Measurements from ENCODE around the gene CUL7. TPM values are rescaled to one million over a fixed set of nuclear protein-coding genes. Genes with fewer than 3 reads are reported as not detected.
"Not testable (repeated sequence)": the region's sequence is repeated elsewhere in the genome, so short reads cannot be mapped to it uniquely, and the experiment has no call there.

Gene CUL7
- total RNA-seq, 1 experiment from 2014 or later: 22.8 TPM

DNA sequence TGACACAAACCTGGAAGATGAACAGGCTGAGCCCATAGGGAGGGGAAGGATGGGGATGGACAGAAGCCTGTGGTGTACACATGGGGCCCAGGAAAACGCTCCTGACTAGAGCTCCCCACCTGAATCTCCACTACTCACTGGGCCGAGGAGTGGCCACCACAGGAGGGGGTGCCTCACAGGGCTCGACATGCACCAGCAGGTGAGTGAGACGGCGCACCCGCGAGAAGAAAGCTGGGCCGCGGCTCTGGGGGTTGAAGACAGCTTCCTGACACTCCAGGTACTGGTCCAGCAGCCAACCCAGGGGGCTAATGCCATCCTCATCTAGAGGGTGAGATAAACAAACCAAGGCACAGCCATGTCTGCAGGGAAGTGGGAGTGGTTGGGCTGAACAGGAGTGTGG, 10.3 kb downstream of the CUL7 start:
- Histone ChIP-seq H3K9me3 (ENCODE audit: insufficient read depth, low read depth) (no peaks in the 10 kb centered on the region), H3K9me2 (ENCODE audit: insufficient read depth) (no peaks in the 10 kb centered on the region), H3F3A (ENCODE audit: insufficient read depth, low read depth) (no peaks in the 10 kb centered on the region; the same call in 1 of the 2 replicates), H3K36me3 (ENCODE audit: low read depth) (no peaks in the 10 kb centered on the region), H4K20me1 (ENCODE audit: insufficient read depth) (no peaks in the 10 kb centered on the region), H3K27ac (no peak overlapping the region), H2AFZ (no peak overlapping the region), H3K4me1 (replicated peaks; ENCODE audit: insufficient read depth) (no peaks in the 10 kb centered on the region), H3K4me2 (no peak overlapping the region), H3K27me3 (ENCODE audit: insufficient read depth, low read depth) (no peaks in the 10 kb centered on the region), H3K79me2 (ENCODE audit: low read depth) (no peaks in the 10 kb centered on the region), H3K4me3 (no peak overlapping the region)
- no peak for DNase-seq
- no TSS peak for BruUV-seq (replicated peaks)
- TF ChIP-seq, protein P1, sequence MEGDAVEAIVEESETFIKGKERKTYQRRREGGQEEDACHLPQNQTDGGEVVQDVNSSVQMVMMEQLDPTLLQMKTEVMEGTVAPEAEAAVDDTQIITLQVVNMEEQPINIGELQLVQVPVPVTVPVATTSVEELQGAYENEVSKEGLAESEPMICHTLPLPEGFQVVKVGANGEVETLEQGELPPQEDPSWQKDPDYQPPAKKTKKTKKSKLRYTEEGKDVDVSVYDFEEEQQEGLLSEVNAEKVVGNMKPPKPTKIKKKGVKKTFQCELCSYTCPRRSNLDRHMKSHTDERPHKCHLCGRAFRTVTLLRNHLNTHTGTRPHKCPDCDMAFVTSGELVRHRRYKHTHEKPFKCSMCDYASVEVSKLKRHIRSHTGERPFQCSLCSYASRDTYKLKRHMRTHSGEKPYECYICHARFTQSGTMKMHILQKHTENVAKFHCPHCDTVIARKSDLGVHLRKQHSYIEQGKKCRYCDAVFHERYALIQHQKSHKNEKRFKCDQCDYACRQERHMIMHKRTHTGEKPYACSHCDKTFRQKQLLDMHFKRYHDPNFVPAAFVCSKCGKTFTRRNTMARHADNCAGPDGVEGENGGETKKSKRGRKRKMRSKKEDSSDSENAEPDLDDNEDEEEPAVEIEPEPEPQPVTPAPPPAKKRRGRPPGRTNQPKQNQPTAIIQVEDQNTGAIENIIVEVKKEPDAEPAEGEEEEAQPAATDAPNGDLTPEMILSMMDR (conservative IDR thresholded peaks at IDR 0.05): no peak
- TF ChIP-seq EZH2 (IDR thresholded peaks at IDR 0.05; ENCODE audit: low read depth): no peak
- ChIA-PET POLR2A (ENCODE audit: unreplicated experiment) (no interaction called here), CTCF (no interaction called here)
- intact Hi-C loops (cut with micrococcal nuclease; ENCODE audit: unreplicated experiment): no loop called here

DNA sequence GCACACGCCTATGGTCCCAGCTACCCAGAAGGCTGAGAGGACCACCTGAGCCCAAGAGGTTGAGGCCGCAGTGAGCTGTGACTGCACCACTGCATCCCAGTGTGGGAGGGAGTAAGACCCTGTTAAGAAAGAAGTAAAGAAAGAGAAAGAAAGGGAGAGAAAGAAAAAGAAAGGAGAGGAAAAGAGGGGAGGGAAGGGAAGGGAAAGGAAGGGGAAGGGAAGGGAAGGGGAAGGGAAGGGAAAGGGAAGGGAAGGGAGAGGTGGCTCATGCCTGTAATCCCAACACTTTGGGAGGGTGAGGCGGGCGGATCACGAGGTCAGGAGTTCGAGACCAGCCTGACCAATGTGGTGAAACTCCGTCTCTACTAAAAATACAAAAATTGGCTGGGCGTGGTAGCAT, 12.2 kb downstream of the CUL7 start:
- H3K4me3 ChIP-seq; DNase-seq; BruUV-seq (replicated peaks); CTCF ChIA-PET; H3K36me3 ChIP-seq (ENCODE audit: low read depth); H3K4me2 ChIP-seq; H3K9me2 ChIP-seq (ENCODE audit: insufficient read depth); H3K79me2 ChIP-seq (ENCODE audit: low read depth); POLR2A ChIA-PET (ENCODE audit: unreplicated experiment); H3K4me1 ChIP-seq (replicated peaks; ENCODE audit: insufficient read depth); H3K9me3 ChIP-seq (ENCODE audit: insufficient read depth, low read depth); H2AFZ ChIP-seq; H3K27ac ChIP-seq; intact Hi-C loops (cut with micrococcal nuclease; ENCODE audit: unreplicated experiment); H3K27me3 ChIP-seq (ENCODE audit: insufficient read depth, low read depth); H4K20me1 ChIP-seq (ENCODE audit: insufficient read depth); H3F3A ChIP-seq (ENCODE audit: insufficient read depth, low read depth): not testable (repeated sequence)

DNA sequence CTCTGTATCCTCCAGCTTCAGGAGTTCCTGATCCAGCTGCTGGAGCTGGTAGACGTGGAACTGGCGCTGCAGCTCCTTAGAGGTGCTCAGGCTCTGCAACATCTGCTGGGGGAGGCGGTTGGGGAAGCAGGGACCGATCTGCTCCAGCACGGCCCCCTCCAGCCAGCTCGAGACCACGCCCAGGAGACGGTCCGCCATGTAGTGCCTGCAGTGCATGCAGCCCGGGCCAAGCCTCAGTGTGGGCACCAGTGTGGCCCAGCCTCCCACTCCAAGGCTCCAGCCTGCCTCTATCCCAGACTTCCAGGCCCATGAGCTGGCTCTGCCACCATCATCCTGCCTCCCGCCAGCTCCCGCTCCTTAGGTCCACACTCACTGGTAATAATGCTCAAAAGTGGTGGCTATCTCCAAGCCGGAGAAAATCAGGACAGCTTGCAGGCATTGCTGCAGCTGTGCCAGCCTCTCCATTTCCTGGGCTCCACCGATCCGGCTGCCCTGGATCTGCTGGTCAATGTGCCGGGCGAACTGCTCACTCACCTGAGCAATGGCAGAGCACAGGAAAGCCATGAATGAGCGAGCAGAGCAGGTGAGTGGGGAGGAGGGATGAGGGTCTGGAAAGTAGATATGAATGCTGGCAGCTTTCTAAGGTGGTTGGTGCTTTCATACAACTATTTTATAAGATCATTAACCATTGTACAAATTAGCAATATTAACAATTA, 13.0 kb downstream of the CUL7 start:
- ChIA-PET POLR2A (ENCODE audit: unreplicated experiment) (no interaction called here), CTCF (no interaction called here)
- BruUV-seq (replicated peaks): no TSS peak
- TF ChIP-seq, protein P1 (conservative IDR thresholded peaks at IDR 0.05): no peak
- no peak for TF ChIP-seq EZH2 (IDR thresholded peaks at IDR 0.05; ENCODE audit: low read depth)
- no peaks in the 10 kb centered on the region for H3K36me3 ChIP-seq (ENCODE audit: low read depth)
- H3K4me1 ChIP-seq (replicated peaks; ENCODE audit: insufficient read depth): no peaks in the 10 kb centered on the region
- H3K79me2 ChIP-seq (ENCODE audit: low read depth): no peaks in the 10 kb centered on the region
- H3F3A ChIP-seq (ENCODE audit: insufficient read depth, low read depth): no peaks in the 10 kb centered on the region; the same call in 1 of the 2 replicates
- H3K4me3 ChIP-seq: no peak overlapping the region
- H3K4me2 ChIP-seq: no peak overlapping the region
- no peaks in the 10 kb centered on the region for H3K9me3 ChIP-seq (ENCODE audit: insufficient read depth, low read depth)
- no peak for DNase-seq
- H3K27me3 ChIP-seq (ENCODE audit: insufficient read depth, low read depth): no peaks in the 10 kb centered on the region
- no peaks in the 10 kb centered on the region for H3K9me2 ChIP-seq (ENCODE audit: insufficient read depth)
- H3K27ac ChIP-seq: no peak overlapping the region
- intact Hi-C loops (cut with micrococcal nuclease; ENCODE audit: unreplicated experiment): no loop called here
- no peaks in the 10 kb centered on the region for H4K20me1 ChIP-seq (ENCODE audit: insufficient read depth)
- H2AFZ ChIP-seq: no peak overlapping the region

DNA sequence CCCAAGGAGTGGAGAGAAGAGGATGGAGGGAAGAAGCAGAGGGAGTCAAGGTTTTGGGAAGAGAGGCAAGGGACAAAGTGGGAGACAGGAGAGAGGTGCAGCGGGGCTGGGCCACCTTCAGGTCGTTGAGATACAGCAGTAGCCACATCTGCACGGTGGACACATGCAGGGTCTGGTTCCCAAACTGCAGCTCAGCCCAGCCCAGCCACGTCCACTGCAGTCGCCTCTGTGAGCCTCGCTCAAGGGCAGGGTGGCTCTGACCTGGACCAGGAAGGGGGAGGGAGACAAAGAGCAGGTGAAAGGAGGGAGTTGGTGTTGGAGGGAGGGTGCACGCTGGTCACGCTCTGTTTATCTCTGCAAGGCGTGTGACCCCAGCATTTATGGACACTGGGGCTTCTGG, 14.9 kb downstream of the CUL7 start:
- H3K4me2 ChIP-seq: no peak overlapping the region
- ChIA-PET POLR2A (ENCODE audit: unreplicated experiment) (no interaction called here), CTCF (interaction anchor here (0.6 kb wide), 1 partner anchor 362 kb away, joined by 4 read pairs; no protein-coding TSS in a partner anchor)
- no peaks in the 10 kb centered on the region for H3K27me3 ChIP-seq (ENCODE audit: insufficient read depth, low read depth)
- no peaks in the 10 kb centered on the region for H3K9me2 ChIP-seq (ENCODE audit: insufficient read depth)
- no peak overlapping the region for H3K4me3 ChIP-seq
- H2AFZ ChIP-seq: no peak overlapping the region
- BruUV-seq (replicated peaks): no TSS peak
- H3F3A ChIP-seq (ENCODE audit: insufficient read depth, low read depth): peaks cover 5% of the 10 kb centered on the region
- H3K9me3 ChIP-seq (ENCODE audit: insufficient read depth, low read depth): no peaks in the 10 kb centered on the region
- no peak for DNase-seq
- TF ChIP-seq EZH2 (IDR thresholded peaks at IDR 0.05; ENCODE audit: low read depth): no peak
- TF ChIP-seq, protein P1 (conservative IDR thresholded peaks at IDR 0.05): no peak
- no peaks in the 10 kb centered on the region for H3K4me1 ChIP-seq (replicated peaks; ENCODE audit: insufficient read depth)
- H4K20me1 ChIP-seq (ENCODE audit: insufficient read depth): no peaks in the 10 kb centered on the region
- intact Hi-C loops (cut with micrococcal nuclease; ENCODE audit: unreplicated experiment): no loop called here
- H3K79me2 ChIP-seq (ENCODE audit: low read depth): no peaks in the 10 kb centered on the region
- no peak overlapping the region for H3K27ac ChIP-seq
- H3K36me3 ChIP-seq (ENCODE audit: low read depth): no peaks in the 10 kb centered on the region

Data from PC-9 (cell line).